AG09309 (cell line): ENCODE measurements around the gene NRP1.

Experiments used
- DNase-seq: peaks from one replicate; pipeline ENCODE4 v3.0.0-alpha.2; 2010; ENCODE audit warnings: low read depth
- H3K4me3 ChIP-seq: 2 replicates; pipeline ENCODE4 v1.5.1; 2011; ENCODE audit warnings: mild to moderate bottlenecking, low read depth, low read length, moderate library complexity; ENCODE audit not compliant: control insufficient read depth
- TF ChIP-seq, protein P1 (sequence below): IDR thresholded peaks from 2 replicates; pipeline ENCODE4 v1.5.1; 2011; ENCODE audit warnings: mild to moderate bottlenecking, low read depth, low read length, inconsistent platforms; ENCODE audit not compliant: insufficient read depth, control insufficient read depth; ENCODE audit errors: missing control alignments

NRP1 gene

DNA sequence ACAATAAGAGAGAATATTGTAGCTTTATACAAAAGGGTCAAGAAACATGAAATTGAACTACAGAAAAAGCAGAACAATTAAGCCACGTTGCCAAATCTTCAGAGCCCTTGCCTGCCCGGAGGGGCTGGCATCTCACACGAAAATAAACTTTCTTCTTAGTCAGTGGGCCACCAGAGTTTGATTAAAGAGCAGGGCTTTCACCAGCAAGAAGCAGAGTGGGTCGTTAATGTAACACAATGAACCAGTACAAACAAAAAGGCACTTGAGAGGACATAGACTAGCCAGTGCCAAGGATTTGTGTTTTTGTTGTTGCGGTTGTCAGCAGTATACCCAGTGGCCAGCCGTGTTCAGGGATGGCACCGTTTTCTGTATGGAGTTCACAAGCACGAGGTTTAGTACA lies 155.4 kb downstream of the NRP1 start:
- DNase-seq = no peak
- H3K4me3 ChIP-seq = no peak overlapping the region
- TF ChIP-seq, protein P1, sequence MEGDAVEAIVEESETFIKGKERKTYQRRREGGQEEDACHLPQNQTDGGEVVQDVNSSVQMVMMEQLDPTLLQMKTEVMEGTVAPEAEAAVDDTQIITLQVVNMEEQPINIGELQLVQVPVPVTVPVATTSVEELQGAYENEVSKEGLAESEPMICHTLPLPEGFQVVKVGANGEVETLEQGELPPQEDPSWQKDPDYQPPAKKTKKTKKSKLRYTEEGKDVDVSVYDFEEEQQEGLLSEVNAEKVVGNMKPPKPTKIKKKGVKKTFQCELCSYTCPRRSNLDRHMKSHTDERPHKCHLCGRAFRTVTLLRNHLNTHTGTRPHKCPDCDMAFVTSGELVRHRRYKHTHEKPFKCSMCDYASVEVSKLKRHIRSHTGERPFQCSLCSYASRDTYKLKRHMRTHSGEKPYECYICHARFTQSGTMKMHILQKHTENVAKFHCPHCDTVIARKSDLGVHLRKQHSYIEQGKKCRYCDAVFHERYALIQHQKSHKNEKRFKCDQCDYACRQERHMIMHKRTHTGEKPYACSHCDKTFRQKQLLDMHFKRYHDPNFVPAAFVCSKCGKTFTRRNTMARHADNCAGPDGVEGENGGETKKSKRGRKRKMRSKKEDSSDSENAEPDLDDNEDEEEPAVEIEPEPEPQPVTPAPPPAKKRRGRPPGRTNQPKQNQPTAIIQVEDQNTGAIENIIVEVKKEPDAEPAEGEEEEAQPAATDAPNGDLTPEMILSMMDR = no peak

DNA sequence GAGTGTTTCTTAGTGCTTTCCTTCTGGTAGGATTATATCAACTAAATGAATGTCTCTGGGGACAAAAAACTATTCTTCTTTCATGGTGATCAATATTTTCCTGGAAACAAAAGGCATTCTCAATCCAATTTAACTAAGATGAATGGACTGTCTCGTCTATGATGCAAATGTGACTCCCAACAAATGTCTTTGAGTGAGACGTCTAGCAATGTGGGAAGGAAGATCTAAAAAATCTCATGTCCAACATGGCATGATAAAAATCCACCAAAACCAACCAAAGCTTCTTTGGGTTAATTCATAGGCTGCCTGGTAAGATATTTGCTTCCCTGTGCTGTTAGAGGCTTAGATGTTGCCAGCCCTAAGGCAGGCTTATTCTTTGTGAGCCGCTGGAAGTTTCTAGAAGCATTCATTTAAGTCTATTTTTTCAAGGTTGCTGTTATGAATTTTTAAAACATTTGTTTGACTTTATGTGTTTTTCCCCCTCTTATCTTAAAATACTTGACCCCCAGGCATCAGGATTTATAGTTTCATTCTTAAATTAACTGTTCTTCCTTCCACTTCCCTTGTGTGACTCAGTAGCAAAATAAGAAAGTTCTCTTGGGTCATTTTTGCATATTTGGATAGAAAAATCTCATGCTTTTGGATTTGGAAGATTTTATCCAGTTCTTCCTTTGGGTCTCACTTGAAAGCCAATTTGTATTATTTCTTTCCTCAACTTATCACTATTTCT lies 156.3 kb downstream of the NRP1 start:
- TF ChIP-seq, protein P1 = no peak
- H3K4me3 ChIP-seq = no peak overlapping the region
- no peak for DNase-seq

DNA sequence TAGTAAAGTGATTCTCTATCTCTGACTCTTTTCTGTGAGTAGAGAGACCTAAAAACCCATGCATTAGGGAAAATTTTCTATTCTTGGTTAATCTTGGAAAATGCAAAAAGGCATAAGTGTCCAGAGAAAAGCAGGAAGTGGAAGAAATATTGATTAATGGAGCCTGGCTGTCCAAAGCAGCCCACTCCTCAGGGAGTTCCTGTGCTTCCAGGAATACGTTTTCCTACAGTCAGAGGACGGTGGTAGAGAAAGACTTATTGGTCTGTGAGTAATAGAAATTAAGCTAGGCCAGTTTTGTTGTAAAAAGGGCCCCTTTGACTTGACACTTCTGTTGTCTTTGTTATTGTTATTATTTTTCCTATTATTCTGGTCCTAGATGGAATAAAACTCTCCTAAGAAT lies 157.8 kb downstream of the NRP1 start:
- no peak overlapping the region for H3K4me3 ChIP-seq
- TF ChIP-seq, protein P1 = no peak

DNA sequence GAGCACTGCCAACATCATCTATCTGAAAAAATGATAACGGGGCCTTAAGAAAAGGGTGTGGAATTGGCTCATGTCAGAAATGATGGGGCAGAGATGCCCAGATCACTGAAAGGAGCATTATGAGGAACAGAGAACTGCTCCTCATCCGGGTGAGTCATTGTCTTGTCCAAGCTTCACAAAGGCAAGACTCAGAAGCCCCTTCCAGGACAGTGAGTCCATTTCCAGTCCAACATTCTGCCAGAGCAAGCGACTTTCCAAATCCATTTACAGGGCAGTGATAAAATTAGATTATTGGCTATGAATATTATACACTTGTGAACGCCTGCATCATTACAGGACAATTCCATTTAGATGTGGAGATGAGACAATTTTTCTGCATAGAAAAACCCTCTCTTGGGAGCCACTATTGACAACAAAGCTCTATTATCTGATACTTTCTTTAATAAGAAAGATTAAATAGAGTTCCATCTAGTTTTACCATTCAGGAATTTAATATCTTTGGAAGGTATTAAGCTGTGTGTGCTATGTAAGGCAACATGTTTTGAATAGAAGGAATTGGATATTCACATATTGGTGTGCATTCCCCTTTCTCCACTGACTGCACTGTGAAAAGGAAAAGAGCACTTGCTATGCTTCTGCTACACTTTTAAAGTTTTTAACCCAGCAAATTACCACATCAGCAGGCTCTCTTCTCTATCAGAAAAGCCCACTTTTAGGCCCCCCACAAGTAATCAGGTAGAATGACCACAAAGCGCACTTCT lies 159.6 kb downstream of the NRP1 start:
- no peak overlapping the region for H3K4me3 ChIP-seq
- DNase-seq = no peak
- TF ChIP-seq, protein P1 = no peak

More for the DNA sequence above, 157.8 kb downstream of the NRP1 start:
- no peak for DNase-seq

DNA sequence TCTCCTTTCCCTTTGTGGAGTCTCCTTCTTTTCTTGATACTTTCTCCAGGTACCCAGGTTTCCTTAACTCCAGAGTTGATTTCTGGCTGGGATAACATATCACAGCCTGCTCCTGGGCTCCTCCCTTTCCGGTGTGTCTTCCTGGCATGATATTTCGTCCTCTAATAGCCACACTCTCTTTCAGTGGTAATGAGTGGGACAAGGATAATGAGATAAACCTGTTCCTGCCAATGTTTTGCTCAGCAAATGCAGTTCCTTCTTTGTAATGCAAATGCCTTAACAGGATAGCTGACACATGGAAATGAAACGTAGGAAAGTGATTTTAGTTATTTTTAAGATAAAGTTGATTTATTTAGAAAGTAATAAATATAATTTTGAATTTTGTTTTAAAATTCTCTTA lies 168.6 kb downstream of the NRP1 start:
- DNase-seq = no peak
- no peak overlapping the region for H3K4me3 ChIP-seq
- TF ChIP-seq, protein P1 = no peak

DNA sequence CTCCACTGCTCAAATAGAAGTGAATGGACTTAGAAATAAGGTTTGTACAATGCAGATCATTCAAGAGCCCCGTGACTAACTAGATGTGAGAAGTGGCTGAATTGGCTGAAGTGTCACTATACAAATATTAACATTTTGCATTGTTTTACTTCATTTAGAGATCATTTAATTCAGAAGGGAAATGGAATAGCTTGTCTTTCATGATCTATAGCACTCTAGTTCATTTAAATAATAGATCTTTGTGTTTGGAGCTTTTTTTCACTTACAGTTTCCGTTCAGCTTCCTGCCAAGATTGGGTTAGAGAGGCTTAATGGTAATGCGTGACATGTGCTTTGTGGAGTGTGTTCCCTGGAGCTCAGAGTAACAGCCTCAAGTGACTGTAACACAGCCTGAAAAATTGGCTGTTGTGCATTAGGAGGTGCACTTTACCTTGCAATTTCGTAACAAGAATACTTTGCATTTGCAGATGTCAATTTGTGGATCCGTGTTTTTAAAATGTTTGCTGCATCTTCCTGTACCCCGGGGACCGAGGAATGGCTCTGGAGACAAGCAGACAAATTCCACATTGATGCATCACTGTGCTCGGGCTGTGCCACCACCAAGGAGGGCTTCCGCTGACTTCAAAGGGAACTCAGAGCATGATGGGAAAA lies 170.3 kb downstream of the NRP1 start:
- TF ChIP-seq, protein P1 = no peak
- DNase-seq = no peak
- no peak overlapping the region for H3K4me3 ChIP-seq
